HEK293 (cell line): ENCODE measurements around the gene ST6GALNAC6.

Experiments used
- CTCF ChIA-PET: fragments of 350-600 bp; formaldehyde crosslinking; extraction: SDS; loops from one replicate; lab custom pipeline; 2021; ENCODE audit warnings: antibody characterized with exemption; lab: Yijun Ruan, JAX
- POLR2A ChIA-PET: fragments of 300-600 bp; formaldehyde crosslinking; extraction: SDS; loops from one replicate; lab custom pipeline; 2020; ENCODE audit warnings: antibody characterized with exemption, inconsistent platforms; lab: Yijun Ruan, JAX
- H3K27ac ChIP-seq: fragments of 200-500 bp; sonication (Bioruptor generic); 2 replicates; pipeline ENCODE4 v1.5.1; 2014; ENCODE audit warnings: low read depth, low read length, control low read depth, inconsistent platforms; ENCODE audit errors: extremely low read depth
- H3K36me3 ChIP-seq, 2 experiments: fragments of 200-500 bp in 1 of 2; sonication (Bioruptor generic) in 1 of 2; 1 replicate in 1 of 2; 2 replicates in 1 of 2; pipeline ENCODE4 v1.5.1; 2014 to 2017; ENCODE audit warnings: inconsistent platforms in 2 of 2, low read length in 2 of 2; ENCODE audit not compliant: control insufficient read depth in 2 of 2, insufficient read depth in 1 of 2
- H3K4me1 ChIP-seq: fragments of 200-500 bp; sonication (Bioruptor generic); 2 replicates; pipeline ENCODE4 v1.5.1; 2014; ENCODE audit warnings: mild to moderate bottlenecking, low read length, inconsistent platforms; ENCODE audit not compliant: control insufficient read depth, insufficient read depth
- H3K4me3 ChIP-seq: 2 replicates; pipeline ENCODE4 v1.5.1; 2011; ENCODE audit warnings: low read depth, mild to moderate bottlenecking, control low read depth, low read length, moderate library complexity
- H3K9me3 ChIP-seq: fragments of 200-500 bp; sonication (Bioruptor generic); 2 replicates; pipeline ENCODE4 v1.5.1; 2014; ENCODE audit warnings: low read depth, low read length, inconsistent platforms; ENCODE audit not compliant: control insufficient read depth, insufficient read depth
- BCL6B ChIP-seq: fragments of 450-650 bp; formaldehyde crosslinking; IDR thresholded peaks from 2 replicates; pipeline ENCODE4 v1.5.1; 2017; ENCODE audit warnings: missing biosample characterization, missing genetic modification characterization
- GLIS1 ChIP-seq: fragments of 450-650 bp; formaldehyde crosslinking; IDR thresholded peaks from 2 replicates; pipeline ENCODE4 v1.5.1; 2016; ENCODE audit warnings: missing biosample characterization, missing genetic modification characterization
- INSM2 ChIP-seq: fragments of 450-650 bp; formaldehyde crosslinking; IDR thresholded peaks from 2 replicates; pipeline ENCODE4 v1.5.1; 2016; ENCODE audit warnings: missing biosample characterization, missing genetic modification characterization
- KLF17 ChIP-seq: fragments of 450-650 bp; formaldehyde crosslinking; IDR thresholded peaks from 2 replicates; pipeline ENCODE4 v1.5.1; 2016; ENCODE audit warnings: missing biosample characterization, missing genetic modification characterization
- KLF8 ChIP-seq: fragments of 450-650 bp; formaldehyde crosslinking; IDR thresholded peaks from 2 replicates; pipeline ENCODE4 v1.5.1; 2016; ENCODE audit warnings: missing biosample characterization, missing genetic modification characterization
- PATZ1 ChIP-seq: fragments of 450-650 bp; formaldehyde crosslinking; IDR thresholded peaks from 2 replicates; pipeline ENCODE4 v1.5.1; 2016; ENCODE audit warnings: missing biosample characterization, missing genetic modification characterization
- RBAK ChIP-seq: fragments of 450-650 bp; formaldehyde crosslinking; IDR thresholded peaks from 2 replicates; pipeline ENCODE4 v1.5.1; 2016; ENCODE audit warnings: missing biosample characterization, missing genetic modification characterization
- REST ChIP-seq: fragments of 450-650 bp; formaldehyde crosslinking; IDR thresholded peaks from 2 replicates; pipeline ENCODE4 v1.5.1; 2016; ENCODE audit warnings: missing biosample characterization, missing genetic modification characterization
- ZBTB21 ChIP-seq: fragments of 450-650 bp; formaldehyde crosslinking; IDR thresholded peaks from 2 replicates; pipeline ENCODE4 v1.5.1; 2017; ENCODE audit warnings: missing biosample characterization, missing genetic modification characterization
- ZFP37 ChIP-seq: fragments of 450-650 bp; formaldehyde crosslinking; IDR thresholded peaks from 2 replicates; pipeline ENCODE4 v1.5.1; 2016; ENCODE audit warnings: missing biosample characterization, missing genetic modification characterization
- ZNF114 ChIP-seq: fragments of 450-650 bp; formaldehyde crosslinking; IDR thresholded peaks from 2 replicates; pipeline ENCODE4 v1.5.0; 2017; ENCODE audit warnings: missing biosample characterization, missing genetic modification characterization
- ZNF18 ChIP-seq: fragments of 450-650 bp; formaldehyde crosslinking; IDR thresholded peaks from 2 replicates; pipeline ENCODE4 v1.5.1; 2016; ENCODE audit warnings: missing biosample characterization, missing genetic modification characterization
- ZNF23 ChIP-seq: fragments of 450-650 bp; formaldehyde crosslinking; IDR thresholded peaks from 2 replicates; pipeline ENCODE4 v1.5.1; 2016; ENCODE audit warnings: missing biosample characterization, missing genetic modification characterization, borderline replicate concordance
- ZNF266 ChIP-seq: fragments of 450-650 bp; formaldehyde crosslinking; IDR thresholded peaks from 2 replicates; pipeline ENCODE4 v1.5.1; 2016; ENCODE audit warnings: missing biosample characterization, missing genetic modification characterization, low read depth
- ZNF292 ChIP-seq: fragments of 450-650 bp; formaldehyde crosslinking; IDR thresholded peaks from 2 replicates; pipeline ENCODE4 v1.5.1; 2016; ENCODE audit warnings: low read depth, missing biosample characterization, missing genetic modification characterization, borderline replicate concordance
- ZNF335 ChIP-seq: fragments of 450-650 bp; formaldehyde crosslinking; conservative IDR thresholded peaks from 2 replicates; pipeline ENCODE4 v1.5.1; 2016; ENCODE audit warnings: missing biosample characterization, missing genetic modification characterization
- ZNF510 ChIP-seq: fragments of 450-650 bp; formaldehyde crosslinking; IDR thresholded peaks from 2 replicates; pipeline ENCODE4 v1.5.1; 2018; ENCODE audit warnings: mild to moderate bottlenecking, missing genetic modification characterization, missing biosample characterization; ENCODE audit not compliant: insufficient replicate concordance
- ZNF623 ChIP-seq: fragments of 450-650 bp; formaldehyde crosslinking; IDR thresholded peaks from 2 replicates; pipeline ENCODE4 v1.5.1; 2016; ENCODE audit warnings: missing biosample characterization, missing genetic modification characterization
- ZNF654 ChIP-seq: fragments of 450-650 bp; formaldehyde crosslinking; IDR thresholded peaks from 2 replicates; pipeline ENCODE4 v1.5.1; 2016; ENCODE audit warnings: low read depth, missing biosample characterization, missing genetic modification characterization
- ZSCAN23 ChIP-seq: fragments of 450-650 bp; formaldehyde crosslinking; IDR thresholded peaks from 2 replicates; pipeline ENCODE4 v1.5.1; 2016; ENCODE audit warnings: missing biosample characterization, missing genetic modification characterization
- ZSCAN4 ChIP-seq: fragments of 450-650 bp; formaldehyde crosslinking; IDR thresholded peaks from 2 replicates; pipeline ENCODE4 v1.5.1; 2017; ENCODE audit warnings: missing biosample characterization, missing genetic modification characterization

ST6GALNAC6 gene

GRCh38 chr9:127877566-127877998, 21.8 kb downstream of the ST6GALNAC6 start, which contains the start of gene AK1 (continued):
- TF ChIP-seq ZNF114 (tag by site-specific recombination) (no peak), ZNF335 (tag by site-specific recombination) (no peak; the same call in 1 of the 2 replicates), ZNF18 (tag by site-specific recombination) (no peak), ZNF510 (tag by site-specific recombination) (no peak), ZNF292 (no peak), ZSCAN23 (tag by site-specific recombination) (no peak), ZNF23 (tag by site-specific recombination) (no peak), KLF8 (tag by site-specific recombination) (no peak; the same call in 1 of the 2 replicates), ZNF623 (no peak)

- H3K27ac ChIP-seq, result peak overlapping the region; percentile 53; the same call in 1 of the 2 replicates
- no peaks in the 10 kb centered on the region; the same call in 1 of the 2 replicates for H3K4me1 ChIP-seq
- CTCF ChIA-PET, result interaction anchor here (0.6 to 2.5 kb wide), 6 partner anchors 44 to 936 kb away, joined by 3 to 7 read pairs (median 4); no protein-coding TSS in a partner anchor
- POLR2A ChIA-PET, result interaction anchor here (1.1 kb wide), 1 partner anchor 13 kb away, joined by 4 read pairs; no protein-coding TSS in a partner anchor
- H3K36me3 ChIP-seq, result peaks cover 0 to 18% of the 10 kb centered on the region in 2 experiments; a peak in 1 of 3 replicates
- no peaks in the 10 kb centered on the region for H3K9me3 ChIP-seq
- H3K4me3 ChIP-seq, result peak overlapping the region; percentile 55
- TF ChIP-seq ZFP37 (tag by site-specific recombination) (no peak), GLIS1 (tag by site-specific recombination) (no peak), ZNF654 (no peak), ZNF335 (tag by site-specific recombination) (0 out of 2 replicates have a peak, but pooled peaks have one; percentile 31), ZNF266 (no peak), ZSCAN4 (tag by site-specific recombination) (0 out of 2 replicates have a peak, but pooled peaks have one; percentile 20), INSM2 (tag by site-specific recombination) (no peak), PATZ1 (peak; percentile 22; the same call in 1 of the 2 replicates), KLF17 (tag by site-specific recombination) (peak; percentile 16; the same call in 1 of the 2 replicates), RBAK (no peak), BCL6B (tag by site-specific recombination) (no peak), REST (tag by site-specific recombination) (no peak), ZBTB21 (no peak)
These were observed 22.4 kb downstream of the ST6GALNAC6 start for GRCh38 chr9:127876764-127877562.
